Keratinocyte (primary cell): ENCODE data around the gene SHISA5.

Source experiments
- CTCF ChIP-seq, 3 experiments: IDR thresholded peaks in 1 of 3; conservative IDR thresholded peaks in 1 of 3; optimal IDR thresholded peaks in 1 of 3; 2 replicates in 2 of 3; 3 replicates in 1 of 3; pipeline versions ENCODE3 to v1.5.1; 2011; ENCODE audit warnings: low read length in 3 of 3, mild to moderate bottlenecking in 3 of 3, moderate library complexity in 2 of 3, control low read depth in 1 of 3, inconsistent platforms in 1 of 3; ENCODE audit not compliant: insufficient read depth in 2 of 3; ENCODE audit errors: extremely low read depth in 1 of 3
- EZH2 ChIP-seq: IDR thresholded peaks from one replicate; pipeline ENCODE4 v1.6.1; 2012; ENCODE audit warnings: inconsistent platforms, mild to moderate bottlenecking, low read length, moderate library complexity

GRCh38 chr3:48493203-48493501 is 10.8 kb downstream of the SHISA5 start:
- TF ChIP-seq CTCF (optimal IDR thresholded peaks at IDR 0.05 in 1 of 3, IDR thresholded peaks at IDR 0.05 in 1 of 3, conservative IDR thresholded peaks at IDR 0.05 in 1 of 3; ENCODE audit: extremely low read depth in 1 of 3, insufficient read depth in 2 of 3, low read length in 3 of 3), result no peak
- TF ChIP-seq EZH2, result no peak
